ENCODE data around the gene P4HA2. TPM values are rescaled to one million over a fixed set of nuclear protein-coding genes. Genes with fewer than 3 reads are reported as not detected.
A peak's percentile ranks its signal among the peaks of the same experiment; 100 is the strongest.

Gene P4HA2
- polyA plus RNA-seq, 1 of the 3 experiments (the other 2 are of a cell fraction): 67.2 TPM

GRCh38 chr5:132258102-132259068 is 30.7 kb upstream of the P4HA2 start:
- peak overlapping the region; percentile 79 to 82 for H3K4me3 ChIP-seq (ENCODE audit: low read depth in 2 of 2, low read length in 1 of 2)
- H3K9me2 ChIP-seq: no peaks in the 10 kb centered on the region
- H3K27ac ChIP-seq (ENCODE audit: low read depth in 2 of 2, low read length in 1 of 2): peak overlapping the region; percentile 91 to 98
- H4K20me1 ChIP-seq (ENCODE audit: insufficient read depth): no peaks in the 10 kb centered on the region
- H3K4me1 ChIP-seq (ENCODE audit: control insufficient read depth in 1 of 2, insufficient read depth in 2 of 2, low read depth in 1 of 2, low read length in 1 of 2): peaks cover 31 to 53% of the 10 kb centered on the region in 2 experiments; a peak in 3 of 4 replicates
- ChIA-PET POLR2A (interaction anchor here (0.8 to 2.8 kb wide), 7 partner anchors 11 to 110 kb away, joined by 3 to 19 read pairs (median 4); partner anchors contain the start of genes P4HA2 and SLC22A4), CTCF (interaction anchor here (0.9 to 3.1 kb wide), 6 partner anchors 14 to 78 kb away, joined by 3 to 21 read pairs (median 6); no protein-coding TSS in a partner anchor)
- TF ChIP-seq FOSL2 (IDR thresholded peaks at IDR 0.05; ENCODE audit: borderline replicate concordance, low read depth) (peak; percentile 25; the same call in 1 of the 2 replicates), RFX5 (IDR thresholded peaks at IDR 0.05; ENCODE audit: low read length) (no peak)
- H3K36me3 ChIP-seq (replicated peaks in 1 of 2; ENCODE audit: control insufficient read depth in 1 of 2, insufficient read depth in 2 of 2, low read length in 1 of 2): peaks cover 0 to 10% of the 10 kb centered on the region in 2 experiments
- H3K4me2 ChIP-seq: peak overlapping the region; percentile 98
- H3K9me3 ChIP-seq: no peaks in the 10 kb centered on the region
- no peaks in the 10 kb centered on the region for H3K27me3 ChIP-seq (ENCODE audit: insufficient read depth)
- peaks cover 10% of the 10 kb centered on the region for H3F3A ChIP-seq (replicated peaks; ENCODE audit: insufficient read depth)
- peak overlapping the region; percentile 92 for H3K9ac ChIP-seq
- peaks cover 30% of the 10 kb centered on the region for H3K79me2 ChIP-seq (ENCODE audit: insufficient read depth)
- H2AFZ ChIP-seq (ENCODE audit: low read depth): no peak overlapping the region
- peak; percentile 55 for DNase-seq
- 33% methylated on average over 15 of the region's 19 CpGs for WGBS (ENCODE audit: low lambda C conversion rate)

DNA sequence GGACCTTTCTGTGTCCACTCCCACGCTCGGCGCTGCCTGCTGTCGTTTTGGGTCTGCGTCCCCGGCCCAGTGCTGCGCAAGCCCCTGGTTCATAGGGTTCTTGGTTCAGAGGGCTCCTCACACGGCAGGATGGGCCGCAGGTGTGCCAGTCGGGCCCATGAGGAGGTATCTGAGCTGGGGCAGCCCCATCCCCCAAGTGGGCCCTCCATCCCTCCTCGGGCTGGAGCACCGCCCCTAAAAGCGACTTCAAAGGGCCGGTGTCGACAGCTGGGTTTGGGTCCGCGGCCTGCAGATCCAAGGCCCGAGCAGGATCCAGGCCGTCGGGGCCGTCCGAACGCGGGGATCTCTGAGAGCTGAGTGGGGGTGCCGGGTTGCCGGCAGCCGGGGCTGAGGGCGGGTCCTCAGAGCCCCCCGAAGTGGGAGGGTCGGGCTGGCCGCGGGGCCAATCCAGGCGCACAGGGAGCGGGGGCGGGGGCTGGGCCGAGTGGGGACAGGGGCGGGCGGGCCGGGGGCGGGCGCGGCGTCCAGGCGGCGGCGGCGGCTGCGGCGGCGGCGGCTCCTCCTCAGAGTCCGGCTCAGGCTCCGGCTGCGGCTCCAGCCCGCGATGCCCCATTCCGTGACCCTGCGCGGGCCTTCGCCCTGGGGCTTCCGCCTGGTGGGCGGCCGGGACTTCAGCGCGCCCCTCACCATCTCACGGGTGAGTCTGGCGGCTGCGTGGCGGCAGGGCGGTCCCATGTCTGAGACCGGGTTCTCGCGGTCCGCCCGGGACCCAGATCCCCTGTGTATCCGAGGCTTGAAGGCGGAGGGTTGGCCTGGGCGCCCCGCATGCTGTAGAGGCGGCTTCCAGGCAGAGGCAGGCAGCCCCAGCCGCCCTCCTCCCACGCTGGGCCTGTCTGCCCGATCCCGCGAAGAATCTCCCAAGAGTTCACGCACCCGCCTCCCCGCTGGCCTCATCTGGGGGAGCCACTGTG is 29.8 kb upstream of the P4HA2 start, which contains the start of gene PDLIM4:
Gene PDLIM4, plus strand, starts transcription at position 566 of the 971 bp plus-strand sequence. Its CDS starts 39 bp downstream, at position 605.
- H2AFZ ChIP-seq (ENCODE audit: low read depth): peak within 1 kb of the TSS; percentile 90
- H4K20me1 ChIP-seq (ENCODE audit: insufficient read depth): no peaks in the 10 kb centered on the region
- H3K27me3 ChIP-seq (ENCODE audit: insufficient read depth): no peaks in the 10 kb centered on the region
- peak within 1 kb of the TSS; percentile 98 for H3K4me2 ChIP-seq
- peaks cover 0 to 3% of the 10 kb centered on the region in 2 experiments for H3K36me3 ChIP-seq (replicated peaks in 1 of 2; ENCODE audit: control insufficient read depth in 1 of 2, insufficient read depth in 2 of 2, low read length in 1 of 2)
- H3K4me1 ChIP-seq (ENCODE audit: control insufficient read depth in 1 of 2, insufficient read depth in 2 of 2, low read depth in 1 of 2, low read length in 1 of 2): peaks cover 27 to 51% of the 10 kb centered on the region in 2 experiments; a peak in 3 of 4 replicates
- peak; percentile 96 for DNase-seq
- H3F3A ChIP-seq (replicated peaks; ENCODE audit: insufficient read depth): peaks cover 6% of the 10 kb centered on the region
- ChIA-PET CTCF (interaction anchor here (0.7 to 3.1 kb wide), 4 partner anchors 15 to 35 kb away, joined by 3 to 21 read pairs (median 5); no protein-coding TSS in a partner anchor), POLR2A (interaction anchor here (0.7 to 1.6 kb wide), 4 partner anchors 11 to 51 kb away, joined by 3 to 8 read pairs (median 4); partner anchors contain the start of genes P4HA2 and SLC22A4)
- peaks cover 30% of the 10 kb centered on the region for H3K79me2 ChIP-seq (ENCODE audit: insufficient read depth)
- TF ChIP-seq SMC3 (IDR thresholded peaks at IDR 0.05; ENCODE audit: low read depth, low read length) (no peak), CHD2 (IDR thresholded peaks at IDR 0.05; ENCODE audit: low read length, partially characterized antibody) (no peak), TEAD4 (IDR thresholded peaks at IDR 0.05; ENCODE audit: borderline replicate concordance, insufficient read depth) (no peak), FOXM1 (IDR thresholded peaks at IDR 0.05; ENCODE audit: low read depth) (no peak), NFIC (IDR thresholded peaks at IDR 0.05; ENCODE audit: borderline replicate concordance) (no peak), POLR2AphosphoS5 (IDR thresholded peaks at IDR 0.05; ENCODE audit: low read depth, low read length) (no peak), NRF1 (IDR thresholded peaks at IDR 0.05; ENCODE audit: low read depth, low read length) (no peak), FOSL2 (IDR thresholded peaks at IDR 0.05; ENCODE audit: borderline replicate concordance, low read depth) (no peak), ELF1 (IDR thresholded peaks at IDR 0.05) (no peak), TAF1 (IDR thresholded peaks at IDR 0.05; ENCODE audit: borderline replicate concordance, low read depth, low read length) (no peak), GABPA (IDR thresholded peaks at IDR 0.05; ENCODE audit: low read depth) (no peak), ZBTB33 (IDR thresholded peaks at IDR 0.05; ENCODE audit: borderline replicate concordance, low read depth) (no peak), RCOR1 (IDR thresholded peaks at IDR 0.05; ENCODE audit: low read length) (no peak)
- TF ChIP-seq, protein P1, sequence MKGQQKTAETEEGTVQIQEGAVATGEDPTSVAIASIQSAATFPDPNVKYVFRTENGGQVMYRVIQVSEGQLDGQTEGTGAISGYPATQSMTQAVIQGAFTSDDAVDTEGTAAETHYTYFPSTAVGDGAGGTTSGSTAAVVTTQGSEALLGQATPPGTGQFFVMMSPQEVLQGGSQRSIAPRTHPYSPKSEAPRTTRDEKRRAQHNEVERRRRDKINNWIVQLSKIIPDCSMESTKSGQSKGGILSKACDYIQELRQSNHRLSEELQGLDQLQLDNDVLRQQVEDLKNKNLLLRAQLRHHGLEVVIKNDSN (IDR thresholded peaks at IDR 0.05; ENCODE audit: borderline replicate concordance, low read depth): no peak
- no peaks in the 10 kb centered on the region for H3K9me2 ChIP-seq
- peak within 1 kb of the TSS; percentile 79 to 82 for H3K4me3 ChIP-seq (ENCODE audit: low read depth in 2 of 2, low read length in 1 of 2)
- WGBS (ENCODE audit: low lambda C conversion rate): 47% methylated on average over 13 of the region's 88 CpGs
- no peaks in the 10 kb centered on the region for H3K9me3 ChIP-seq
- peak within 1 kb of the TSS; percentile 92 for H3K9ac ChIP-seq
- peak within 1 kb of the TSS; percentile 91 to 98 for H3K27ac ChIP-seq (ENCODE audit: low read depth in 2 of 2, low read length in 1 of 2)

Data from SK-N-SH (cell line).